Trophoblast cell (in vitro differentiated cells and primary cell): ENCODE results near the gene DEK.
"Not testable (repeated sequence)": the region's sequence is repeated elsewhere in the genome, so short reads cannot be mapped to it uniquely, and the experiment has no call there.

Experiments
- DNase-seq, 2 donors: peaks; one replicate each; pipeline ENCODE4 v3.0.0-alpha.2; 2016
- H2AFZ ChIP-seq: 2 replicates; pipeline ENCODE4 v1.6.1; 2013; ENCODE audit warnings: low read length, moderate library complexity, mild to moderate bottlenecking; ENCODE audit not compliant: insufficient read depth, poor library complexity
- H2AK5ac ChIP-seq: 2 replicates; pipeline ENCODE4 v1.6.1; 2013; ENCODE audit warnings: mild to moderate bottlenecking, low read length
- H2BK120ac ChIP-seq: 2 replicates; pipeline ENCODE4 v1.6.1; 2013; ENCODE audit warnings: low read length, mild to moderate bottlenecking, moderate library complexity; ENCODE audit not compliant: insufficient read depth, poor library complexity
- H2BK12ac ChIP-seq: 2 replicates; pipeline ENCODE4 v1.6.1; 2013; ENCODE audit warnings: mild to moderate bottlenecking, low read length, moderate library complexity
- H2BK5ac ChIP-seq: 2 replicates; pipeline ENCODE4 v1.6.1; 2013; ENCODE audit warnings: low read length, low read depth, moderate library complexity, mild to moderate bottlenecking; ENCODE audit not compliant: poor library complexity
- H3K14ac ChIP-seq: 2 replicates; pipeline ENCODE4 v1.6.1; 2013; ENCODE audit warnings: mild to moderate bottlenecking, low read length
- H3K18ac ChIP-seq: 2 replicates; pipeline ENCODE4 v1.6.1; 2013; ENCODE audit warnings: mild to moderate bottlenecking, low read length
- H3K23ac ChIP-seq: 2 replicates; pipeline ENCODE4 v1.6.1; 2013; ENCODE audit warnings: low read length
- H3K27ac ChIP-seq: 2 replicates; pipeline ENCODE4 v1.5.1; 2013; ENCODE audit warnings: low read depth, mild to moderate bottlenecking, inconsistent platforms, low read length, moderate library complexity
- H3K27me3 ChIP-seq: 2 replicates; pipeline ENCODE4 v1.6.1; 2013; ENCODE audit warnings: inconsistent platforms, mild to moderate bottlenecking, low read length, moderate library complexity; ENCODE audit not compliant: insufficient read depth
- H3K36me3 ChIP-seq, 2 experiments: 1 replicate in 1 of 2; 2 replicates in 1 of 2; pipeline ENCODE4 v1.6.1; 2013; ENCODE audit warnings: low read length in 2 of 2, mild to moderate bottlenecking in 2 of 2, moderate library complexity in 1 of 2; ENCODE audit not compliant: insufficient read depth in 2 of 2, control insufficient read depth in 1 of 2
- H3K4ac ChIP-seq: 2 replicates; pipeline ENCODE4 v1.6.1; 2013; ENCODE audit warnings: low read depth, mild to moderate bottlenecking, low read length, moderate library complexity
- H3K4me1 ChIP-seq, 2 experiments: 1 replicate in 1 of 2; 2 replicates in 1 of 2; pipeline ENCODE4 v1.6.1; 2013; ENCODE audit warnings: low read length in 2 of 2, mild to moderate bottlenecking in 2 of 2, moderate library complexity in 1 of 2; ENCODE audit not compliant: insufficient read depth in 2 of 2, control insufficient read depth in 1 of 2
- H3K4me2 ChIP-seq: 2 replicates; pipeline ENCODE4 v1.6.1; 2013; ENCODE audit warnings: inconsistent platforms, mild to moderate bottlenecking, low read length, moderate library complexity
- H3K4me3 ChIP-seq: 2 replicates; pipeline ENCODE4 v1.5.1; 2013; ENCODE audit warnings: mild to moderate bottlenecking, low read depth, low read length, inconsistent platforms
- H3K79me1 ChIP-seq: one replicate; pipeline ENCODE4 v1.6.1; 2013; ENCODE audit warnings: low read length
- H3K79me2 ChIP-seq: 2 replicates; pipeline ENCODE4 v1.6.1; 2013; ENCODE audit warnings: low read length, mild to moderate bottlenecking; ENCODE audit not compliant: control insufficient read depth, insufficient read depth, poor library complexity
- H3K9ac ChIP-seq: 2 replicates; pipeline ENCODE4 v1.6.1; 2013; ENCODE audit warnings: mild to moderate bottlenecking, low read length
- H3K9me3 ChIP-seq: 2 replicates; pipeline ENCODE4 v1.6.1; 2013; ENCODE audit warnings: low read depth, mild to moderate bottlenecking, control low read depth, inconsistent platforms, low read length; ENCODE audit not compliant: insufficient read depth
- H4K12ac ChIP-seq: 2 replicates; pipeline ENCODE4 v1.6.1; 2013; ENCODE audit warnings: low read depth, mild to moderate bottlenecking, low read length, moderate library complexity
- H4K8ac ChIP-seq: 2 replicates; pipeline ENCODE4 v1.6.1; 2013; ENCODE audit warnings: low read depth, mild to moderate bottlenecking, low read length, moderate library complexity
- H4K91ac ChIP-seq: one replicate; pipeline ENCODE4 v1.6.1; 2013; ENCODE audit warnings: low read depth, mild to moderate bottlenecking, low read length, moderate library complexity
- WGBS: extraction: QIAGEN DNeasy Blood & Tissue Kit; methylation state at CpG from one replicate; pipeline ENCODE4 v1.1.7; 2013; ENCODE audit warnings: missing lambda C conversion rate; ENCODE audit not compliant: insufficient read length, insufficient coverage; ENCODE audit errors: extremely low coverage; 5-methylcytosine and 5-hydroxymethylcytosine counted together

Gene DEK

DNA sequence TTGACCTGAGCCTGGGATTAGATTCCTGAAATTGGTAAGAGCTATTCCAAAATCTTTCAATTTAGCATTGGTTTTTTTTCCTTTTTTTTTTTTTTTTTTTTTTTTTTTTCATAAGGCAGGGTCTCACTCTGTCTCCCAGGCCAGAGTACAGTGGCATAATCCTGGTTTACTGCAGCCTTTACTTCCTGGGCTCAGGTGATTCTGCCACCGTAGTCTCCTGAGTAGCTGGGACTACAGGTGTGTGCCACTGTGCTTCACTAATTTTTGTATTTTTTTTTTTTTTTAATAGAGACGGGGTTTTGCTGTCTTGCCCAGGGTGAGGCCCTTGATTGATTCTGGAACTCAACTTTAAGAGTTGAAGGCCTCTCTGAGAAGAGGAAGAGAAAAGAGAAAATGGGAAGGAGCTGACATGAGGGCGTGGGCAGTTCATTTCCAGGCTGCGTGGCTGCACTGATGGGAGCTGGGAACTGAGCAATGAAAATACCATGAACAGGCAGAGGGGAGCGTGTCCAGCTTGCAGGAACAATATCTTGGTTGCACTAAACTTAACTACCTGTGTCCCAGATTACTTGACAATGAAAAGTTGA, 84.5 kb downstream of the DEK start:
- H4K8ac ChIP-seq: no peak overlapping the region
- H2BK5ac ChIP-seq: no peak overlapping the region
- no peak overlapping the region for H3K23ac ChIP-seq
- no peaks in the 10 kb centered on the region for H3K27me3 ChIP-seq
- H3K36me3 ChIP-seq: peaks cover 0 to 1% of the 10 kb centered on the region in 2 experiments
- no peaks in the 10 kb centered on the region for H3K79me1 ChIP-seq
- H3K18ac ChIP-seq: no peak overlapping the region
- H3K4me2 ChIP-seq: no peak overlapping the region
- H3K27ac ChIP-seq: no peak overlapping the region
- no peak overlapping the region for H3K4ac ChIP-seq
- no peak overlapping the region for H2AK5ac ChIP-seq
- no peaks in the 10 kb centered on the region for H3K79me2 ChIP-seq
- no peak overlapping the region for H3K9ac ChIP-seq
- H2BK12ac ChIP-seq: no peak overlapping the region
- H4K91ac ChIP-seq: no peak overlapping the region
- no peaks in the 10 kb centered on the region for H3K4me1 ChIP-seq
- no CpG with 5 or more reads among the region's 5 CpGs for WGBS
- no peaks in the 10 kb centered on the region for H3K9me3 ChIP-seq
- no peak overlapping the region for H4K12ac ChIP-seq
- DNase-seq: no peak
- no peak overlapping the region for H3K14ac ChIP-seq
- no peak overlapping the region for H2AFZ ChIP-seq
- H2BK120ac ChIP-seq: no peak overlapping the region
- no peak overlapping the region for H3K4me3 ChIP-seq

- DNase-seq: no peak
- H3K79me2 ChIP-seq: no peaks in the 10 kb centered on the region
- no peak overlapping the region for H3K4ac ChIP-seq
- no peak overlapping the region for H3K9ac ChIP-seq
- no peak overlapping the region for H3K4me2 ChIP-seq
- no peak overlapping the region for H4K8ac ChIP-seq
- H4K91ac ChIP-seq: no peak overlapping the region
- no peaks in the 10 kb centered on the region for H3K27me3 ChIP-seq
- no peaks in the 10 kb centered on the region for H3K9me3 ChIP-seq
- no peak overlapping the region for H2BK120ac ChIP-seq
- no peak overlapping the region for H3K27ac ChIP-seq
- no peak overlapping the region for H3K23ac ChIP-seq
- no peak overlapping the region for H3K14ac ChIP-seq
- no peaks in the 10 kb centered on the region for H3K4me1 ChIP-seq
- no peak overlapping the region for H3K18ac ChIP-seq
- H2AFZ ChIP-seq: no peak overlapping the region
- no peak overlapping the region for H4K12ac ChIP-seq
- H3K79me1 ChIP-seq: no peaks in the 10 kb centered on the region
- no peak overlapping the region for H2AK5ac ChIP-seq
- no peak overlapping the region for H2BK5ac ChIP-seq
- no CpG with 5 or more reads among the region's 3 CpGs for WGBS
- no peak overlapping the region for H3K4me3 ChIP-seq
- no peak overlapping the region for H2BK12ac ChIP-seq
- H3K36me3 ChIP-seq: peaks cover 0 to 3% of the 10 kb centered on the region in 2 experiments
Observed at GRCh38 chr6:18178960-18179615, 85.2 kb downstream of the DEK start.

GRCh38 chr6:18177286-18177965, 86.9 kb downstream of the DEK start:
- no peak overlapping the region for H3K14ac ChIP-seq
- DNase-seq: no peak
- no peak overlapping the region for H3K4ac ChIP-seq
- no peaks in the 10 kb centered on the region for H3K79me2 ChIP-seq
- H3K23ac ChIP-seq: no peak overlapping the region
- H2AFZ ChIP-seq: no peak overlapping the region
- H4K8ac ChIP-seq: no peak overlapping the region
- no peak overlapping the region for H2BK120ac ChIP-seq
- no CpG with 5 or more reads among the region's 4 CpGs for WGBS
- H3K18ac ChIP-seq: no peak overlapping the region
- no peak overlapping the region for H3K4me2 ChIP-seq
- no peak overlapping the region for H2BK12ac ChIP-seq
- no peak overlapping the region for H3K27ac ChIP-seq
- no peak overlapping the region for H2BK5ac ChIP-seq
- no peak overlapping the region for H3K9ac ChIP-seq
- H3K79me1 ChIP-seq: no peaks in the 10 kb centered on the region
- no peak overlapping the region for H4K12ac ChIP-seq
- H3K36me3 ChIP-seq: peaks cover 0 to 3% of the 10 kb centered on the region in 2 experiments
- no peaks in the 10 kb centered on the region for H3K4me1 ChIP-seq
- no peaks in the 10 kb centered on the region for H3K9me3 ChIP-seq
- no peak overlapping the region for H4K91ac ChIP-seq
- H2AK5ac ChIP-seq: no peak overlapping the region
- H3K27me3 ChIP-seq: no peaks in the 10 kb centered on the region
- no peak overlapping the region for H3K4me3 ChIP-seq

DNA sequence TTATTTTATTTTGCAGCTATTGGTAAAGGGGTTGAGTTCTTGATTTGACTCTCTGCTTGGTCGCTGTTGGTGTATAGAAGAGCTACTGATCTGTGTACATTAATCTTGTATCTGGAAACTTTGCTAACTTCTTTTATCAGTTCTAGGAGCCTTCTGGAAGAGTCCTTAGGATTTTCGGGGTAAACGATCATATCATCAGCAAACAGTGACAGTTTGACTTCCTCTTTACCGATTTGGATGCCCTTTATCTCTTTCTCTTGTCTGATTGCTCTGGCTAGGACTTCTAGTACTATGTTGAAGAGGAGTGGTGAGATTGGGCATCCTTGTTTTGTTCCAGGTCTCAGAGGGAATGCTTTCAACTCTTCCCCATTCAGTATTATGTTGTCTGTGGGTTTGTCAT, 88.1 kb downstream of the DEK start:
- not testable (repeated sequence) for H2AK5ac ChIP-seq, H4K91ac ChIP-seq, H3K9me3 ChIP-seq, H3K79me2 ChIP-seq, H3K4me2 ChIP-seq, H3K27ac ChIP-seq, H4K8ac ChIP-seq, H3K4ac ChIP-seq, H2BK120ac ChIP-seq, H4K12ac ChIP-seq, H3K27me3 ChIP-seq, H3K23ac ChIP-seq, H2BK12ac ChIP-seq, H3K36me3 ChIP-seq, H3K14ac ChIP-seq, DNase-seq, H2AFZ ChIP-seq, H3K9ac ChIP-seq, H3K79me1 ChIP-seq, H3K4me3 ChIP-seq, H3K18ac ChIP-seq, H3K4me1 ChIP-seq, H2BK5ac ChIP-seq
- WGBS: no CpG with 5 or more reads among the region's 4 CpGs
